Measurements from ENCODE around the gene ABI1. TPM values are rescaled to one million over a fixed set of nuclear protein-coding genes. Genes with fewer than 3 reads are reported as not detected.

Gene ABI1
- total RNA-seq, 1 experiment from 2014 or later = 79.8 TPM

GRCh38 chr10:26841733-26842317, 18.9 kb downstream of the ABI1 start:
- Histone ChIP-seq H3K4me1 (ENCODE audit: low read length) (peaks cover 8% of the 10 kb centered on the region), H3K9ac (ENCODE audit: low read length) (no peak overlapping the region), H4K20me1 (ENCODE audit: insufficient read depth, low read depth, low read length) (no peaks in the 10 kb centered on the region), H3K27ac (ENCODE audit: low read length) (no peak overlapping the region), H3K79me2 (ENCODE audit: low read length) (peaks cover 99% of the 10 kb centered on the region), H3K4me2 (ENCODE audit: low read depth, low read length, poor library complexity, severe bottlenecking) (no peak overlapping the region), H3K27me3 (ENCODE audit: low read length) (no peaks in the 10 kb centered on the region), H3K9me2 (replicated peaks; ENCODE audit: insufficient read depth, low read length) (no peaks in the 10 kb centered on the region), H3K36me3 (ENCODE audit: insufficient read depth, low read length) (peaks cover 6% of the 10 kb centered on the region; the same call in 1 of the 2 replicates), H3K4me3 (ENCODE audit: low read length) (no peak overlapping the region), H2AFZ (ENCODE audit: low read length) (no peak overlapping the region), H3K9me3 (ENCODE audit: low read length) (peaks cover 5% of the 10 kb centered on the region; the same call in 1 of the 2 replicates)
- no peak for DNase-seq

- H2AFZ ChIP-seq (ENCODE audit: low read length) = no peak overlapping the region
- no peak overlapping the region for H3K9ac ChIP-seq (ENCODE audit: low read length)
- H3K27me3 ChIP-seq (ENCODE audit: low read length) = no peaks in the 10 kb centered on the region
- no peaks in the 10 kb centered on the region for H4K20me1 ChIP-seq (ENCODE audit: insufficient read depth, low read depth, low read length)
- no peak overlapping the region for H3K4me2 ChIP-seq (ENCODE audit: low read depth, low read length, poor library complexity, severe bottlenecking)
- no peak overlapping the region for H3K4me3 ChIP-seq (ENCODE audit: low read length)
- H3K36me3 ChIP-seq (ENCODE audit: insufficient read depth, low read length) = peaks cover 12% of the 10 kb centered on the region; the same call in 1 of the 2 replicates
- H3K4me1 ChIP-seq (ENCODE audit: low read length) = peaks cover 8% of the 10 kb centered on the region
- H3K9me3 ChIP-seq (ENCODE audit: low read length) = peaks cover 5% of the 10 kb centered on the region; the same call in 1 of the 2 replicates
- no peaks in the 10 kb centered on the region for H3K9me2 ChIP-seq (replicated peaks; ENCODE audit: insufficient read depth, low read length)
- no peak for DNase-seq
- H3K27ac ChIP-seq (ENCODE audit: low read length) = no peak overlapping the region
- peaks cover 99% of the 10 kb centered on the region for H3K79me2 ChIP-seq (ENCODE audit: low read length)
Measured at GRCh38 chr10:26840938-26841732, 19.6 kb downstream of the ABI1 start.

GRCh38 chr10:26839966-26840627, 20.7 kb downstream of the ABI1 start:
- peaks cover 8% of the 10 kb centered on the region for H3K4me1 ChIP-seq (ENCODE audit: low read length)
- no peak overlapping the region for H2AFZ ChIP-seq (ENCODE audit: low read length)
- H3K9me2 ChIP-seq (replicated peaks; ENCODE audit: insufficient read depth, low read length) = no peaks in the 10 kb centered on the region
- no peak overlapping the region for H3K4me2 ChIP-seq (ENCODE audit: low read depth, low read length, poor library complexity, severe bottlenecking)
- H3K4me3 ChIP-seq (ENCODE audit: low read length) = no peak overlapping the region
- DNase-seq = no peak
- H3K36me3 ChIP-seq (ENCODE audit: insufficient read depth, low read length) = peaks cover 12% of the 10 kb centered on the region; the same call in 1 of the 2 replicates
- H3K9me3 ChIP-seq (ENCODE audit: low read length) = peaks cover 5% of the 10 kb centered on the region; the same call in 1 of the 2 replicates
- H3K79me2 ChIP-seq (ENCODE audit: low read length) = peaks cover 98% of the 10 kb centered on the region
- H3K9ac ChIP-seq (ENCODE audit: low read length) = no peak overlapping the region
- no peaks in the 10 kb centered on the region for H4K20me1 ChIP-seq (ENCODE audit: insufficient read depth, low read depth, low read length)
- H3K27ac ChIP-seq (ENCODE audit: low read length) = no peak overlapping the region
- no peaks in the 10 kb centered on the region for H3K27me3 ChIP-seq (ENCODE audit: low read length)

GRCh38 chr10:26837139-26837538, 23.6 kb downstream of the ABI1 start:
- Histone ChIP-seq H3K4me3 (ENCODE audit: low read length) (no peak overlapping the region), H3K9ac (ENCODE audit: low read length) (no peak overlapping the region), H3K4me1 (ENCODE audit: low read length) (peaks cover 8% of the 10 kb centered on the region), H3K36me3 (ENCODE audit: insufficient read depth, low read length) (peaks cover 17% of the 10 kb centered on the region; the same call in 1 of the 2 replicates), H4K20me1 (ENCODE audit: insufficient read depth, low read depth, low read length) (no peaks in the 10 kb centered on the region), H3K79me2 (ENCODE audit: low read length) (peaks cover 98% of the 10 kb centered on the region), H3K27ac (ENCODE audit: low read length) (no peak overlapping the region), H3K9me2 (replicated peaks; ENCODE audit: insufficient read depth, low read length) (no peaks in the 10 kb centered on the region), H2AFZ (ENCODE audit: low read length) (no peak overlapping the region), H3K9me3 (ENCODE audit: low read length) (no peaks in the 10 kb centered on the region), H3K27me3 (ENCODE audit: low read length) (no peaks in the 10 kb centered on the region), H3K4me2 (ENCODE audit: low read depth, low read length, poor library complexity, severe bottlenecking) (no peak overlapping the region)
- no peak for DNase-seq

- DNase-seq = no peak
- H4K20me1 ChIP-seq (ENCODE audit: insufficient read depth, low read depth, low read length) = no peaks in the 10 kb centered on the region
- peaks cover 98% of the 10 kb centered on the region for H3K79me2 ChIP-seq (ENCODE audit: low read length)
- H3K4me1 ChIP-seq (ENCODE audit: low read length) = no peaks in the 10 kb centered on the region
- H3K9me2 ChIP-seq (replicated peaks; ENCODE audit: insufficient read depth, low read length) = no peaks in the 10 kb centered on the region
- no peak overlapping the region for H3K9ac ChIP-seq (ENCODE audit: low read length)
- no peaks in the 10 kb centered on the region for H3K9me3 ChIP-seq (ENCODE audit: low read length)
- no peaks in the 10 kb centered on the region for H3K27me3 ChIP-seq (ENCODE audit: low read length)
- no peak overlapping the region for H2AFZ ChIP-seq (ENCODE audit: low read length)
- H3K4me2 ChIP-seq (ENCODE audit: low read depth, low read length, poor library complexity, severe bottlenecking) = no peak overlapping the region
- H3K27ac ChIP-seq (ENCODE audit: low read length) = no peak overlapping the region
- H3K36me3 ChIP-seq (ENCODE audit: insufficient read depth, low read length) = peaks cover 17% of the 10 kb centered on the region; the same call in 1 of the 2 replicates
- H3K4me3 ChIP-seq (ENCODE audit: low read length) = no peak overlapping the region
Measured at GRCh38 chr10:26835025-26835424, 25.7 kb downstream of the ABI1 start.

- H3K79me2 ChIP-seq (ENCODE audit: low read length) = peaks cover 98% of the 10 kb centered on the region
- no peaks in the 10 kb centered on the region for H4K20me1 ChIP-seq (ENCODE audit: insufficient read depth, low read depth, low read length)
- no peaks in the 10 kb centered on the region for H3K27me3 ChIP-seq (ENCODE audit: low read length)
- H3K9me3 ChIP-seq (ENCODE audit: low read length) = no peaks in the 10 kb centered on the region
- H3K4me2 ChIP-seq (ENCODE audit: low read depth, low read length, poor library complexity, severe bottlenecking) = no peak overlapping the region
- no peak overlapping the region for H3K4me3 ChIP-seq (ENCODE audit: low read length)
- H3K4me1 ChIP-seq (ENCODE audit: low read length) = no peaks in the 10 kb centered on the region
- no peak for DNase-seq
- no peaks in the 10 kb centered on the region for H3K9me2 ChIP-seq (replicated peaks; ENCODE audit: insufficient read depth, low read length)
- no peak overlapping the region for H3K27ac ChIP-seq (ENCODE audit: low read length)
- H3K9ac ChIP-seq (ENCODE audit: low read length) = no peak overlapping the region
- H2AFZ ChIP-seq (ENCODE audit: low read length) = no peak overlapping the region
- H3K36me3 ChIP-seq (ENCODE audit: insufficient read depth, low read length) = peaks cover 11% of the 10 kb centered on the region; the same call in 1 of the 2 replicates
Measured at GRCh38 chr10:26832960-26833359, 27.8 kb downstream of the ABI1 start.

GRCh38 chr10:26831936-26832335, 28.8 kb downstream of the ABI1 start:
- Histone ChIP-seq H3K27me3 (ENCODE audit: low read length) (no peaks in the 10 kb centered on the region), H3K4me3 (ENCODE audit: low read length) (no peak overlapping the region), H3K9ac (ENCODE audit: low read length) (no peak overlapping the region), H3K79me2 (ENCODE audit: low read length) (peaks cover 98% of the 10 kb centered on the region), H4K20me1 (ENCODE audit: insufficient read depth, low read depth, low read length) (no peaks in the 10 kb centered on the region), H3K4me1 (ENCODE audit: low read length) (no peaks in the 10 kb centered on the region), H3K4me2 (ENCODE audit: low read depth, low read length, poor library complexity, severe bottlenecking) (no peak overlapping the region), H3K9me2 (replicated peaks; ENCODE audit: insufficient read depth, low read length) (no peaks in the 10 kb centered on the region), H3K36me3 (ENCODE audit: insufficient read depth, low read length) (peaks cover 11% of the 10 kb centered on the region; the same call in 1 of the 2 replicates), H2AFZ (ENCODE audit: low read length) (no peak overlapping the region), H3K9me3 (ENCODE audit: low read length) (no peaks in the 10 kb centered on the region), H3K27ac (ENCODE audit: low read length) (no peak overlapping the region)
- no peak for DNase-seq

All from Karpas-422 (cell line).